ENCODE data around the gene GHR.

Gene GHR

DNA sequence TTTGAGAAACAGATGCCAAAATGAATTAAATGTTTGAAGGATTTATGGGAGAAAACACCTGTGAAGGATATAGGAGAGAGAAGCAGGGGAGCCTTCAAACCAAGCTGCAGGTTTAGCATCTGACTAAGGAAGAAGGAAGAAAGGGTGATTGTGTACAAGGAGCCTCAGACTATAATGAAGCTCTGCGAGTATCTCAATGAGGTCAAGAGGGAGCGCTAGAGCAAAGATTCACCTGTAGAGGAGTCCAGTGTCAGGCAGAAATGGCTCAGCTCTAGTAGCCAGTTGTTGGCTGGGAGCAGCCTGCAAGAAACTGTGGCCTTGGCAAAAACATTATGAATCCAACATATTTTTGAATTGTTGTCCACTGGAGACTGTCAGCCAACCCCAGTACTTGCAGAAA, 20.0 kb upstream of the GHR start:
- Histone ChIP-seq H3K27ac (ENCODE audit: low read depth, low read length) (no peak overlapping the region), H2AFZ (ENCODE audit: low read length, unreplicated experiment) (no peak overlapping the region), H3K27me3 (ENCODE audit: insufficient read depth, low read length) (peaks cover 6% of the 10 kb centered on the region; the same call in 1 of the 2 replicates), H3K79me2 (ENCODE audit: control insufficient read depth, insufficient read depth, low read length, unreplicated experiment) (no peaks in the 10 kb centered on the region), H3K4me1 (ENCODE audit: control insufficient read depth, insufficient read depth, low read length, unreplicated experiment) (peaks cover 4% of the 10 kb centered on the region), H3K4me3 (ENCODE audit: low read depth, low read length) (no peak overlapping the region), H3K36me3 (ENCODE audit: insufficient read depth, low read length) (no peaks in the 10 kb centered on the region)

DNA sequence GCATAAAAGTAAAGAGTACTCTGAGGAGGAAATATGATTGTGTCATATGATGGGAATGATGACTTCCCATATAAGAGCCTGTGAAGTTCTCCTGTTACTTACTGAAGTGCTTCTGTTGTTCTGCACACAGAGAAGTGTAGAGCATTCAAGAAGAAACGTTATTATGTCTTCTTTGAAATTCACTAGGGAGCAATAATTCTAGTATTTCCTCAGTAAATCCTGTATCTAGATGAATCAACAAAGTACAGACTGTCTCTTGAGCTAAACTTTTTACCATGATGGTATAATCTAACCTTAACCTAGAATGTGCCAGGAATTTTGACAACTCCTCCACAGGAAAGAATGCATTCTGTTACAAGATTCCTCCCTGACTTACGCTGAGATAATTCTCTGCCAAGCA, 18.9 kb upstream of the GHR start:
- Histone ChIP-seq H3K4me3 (ENCODE audit: low read depth, low read length) (no peak overlapping the region), H3K79me2 (ENCODE audit: control insufficient read depth, insufficient read depth, low read length, unreplicated experiment) (no peaks in the 10 kb centered on the region), H2AFZ (ENCODE audit: low read length, unreplicated experiment) (no peak overlapping the region), H3K4me1 (ENCODE audit: control insufficient read depth, insufficient read depth, low read length, unreplicated experiment) (peaks cover 4% of the 10 kb centered on the region), H3K27me3 (ENCODE audit: insufficient read depth, low read length) (no peaks in the 10 kb centered on the region), H3K36me3 (ENCODE audit: insufficient read depth, low read length) (no peaks in the 10 kb centered on the region), H3K27ac (ENCODE audit: low read depth, low read length) (no peak overlapping the region)

DNA sequence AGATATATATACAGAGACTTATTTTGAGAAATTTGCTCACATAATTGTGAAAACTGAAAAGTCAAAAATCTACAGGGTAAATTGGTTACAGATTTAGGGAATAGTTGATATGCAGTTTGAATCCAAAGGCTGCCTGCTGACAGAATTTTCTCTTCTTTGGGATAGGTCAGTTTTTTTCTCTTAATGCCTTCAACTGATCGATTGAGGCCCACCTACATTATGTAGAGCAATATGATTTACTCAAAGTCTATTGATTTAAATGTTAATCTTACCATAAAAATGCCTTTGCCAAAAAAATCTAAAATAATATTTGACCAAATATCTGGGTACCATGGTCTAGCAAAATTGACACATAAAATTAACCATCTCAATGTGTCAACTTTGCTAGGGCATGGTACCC, 3.9 kb upstream of the GHR start:
- Histone ChIP-seq H3K79me2 (ENCODE audit: control insufficient read depth, insufficient read depth, low read length, unreplicated experiment) (no peaks in the 10 kb centered on the region), H3K27ac (ENCODE audit: low read depth, low read length) (no peak overlapping the region), H3K4me1 (ENCODE audit: control insufficient read depth, insufficient read depth, low read length, unreplicated experiment) (no peaks in the 10 kb centered on the region), H3K4me3 (ENCODE audit: low read depth, low read length) (no peak overlapping the region), H3K36me3 (ENCODE audit: insufficient read depth, low read length) (no peaks in the 10 kb centered on the region; the same call in 1 of the 2 replicates), H3K27me3 (ENCODE audit: insufficient read depth, low read length) (no peaks in the 10 kb centered on the region), H2AFZ (ENCODE audit: low read length, unreplicated experiment) (no peak overlapping the region)

DNA sequence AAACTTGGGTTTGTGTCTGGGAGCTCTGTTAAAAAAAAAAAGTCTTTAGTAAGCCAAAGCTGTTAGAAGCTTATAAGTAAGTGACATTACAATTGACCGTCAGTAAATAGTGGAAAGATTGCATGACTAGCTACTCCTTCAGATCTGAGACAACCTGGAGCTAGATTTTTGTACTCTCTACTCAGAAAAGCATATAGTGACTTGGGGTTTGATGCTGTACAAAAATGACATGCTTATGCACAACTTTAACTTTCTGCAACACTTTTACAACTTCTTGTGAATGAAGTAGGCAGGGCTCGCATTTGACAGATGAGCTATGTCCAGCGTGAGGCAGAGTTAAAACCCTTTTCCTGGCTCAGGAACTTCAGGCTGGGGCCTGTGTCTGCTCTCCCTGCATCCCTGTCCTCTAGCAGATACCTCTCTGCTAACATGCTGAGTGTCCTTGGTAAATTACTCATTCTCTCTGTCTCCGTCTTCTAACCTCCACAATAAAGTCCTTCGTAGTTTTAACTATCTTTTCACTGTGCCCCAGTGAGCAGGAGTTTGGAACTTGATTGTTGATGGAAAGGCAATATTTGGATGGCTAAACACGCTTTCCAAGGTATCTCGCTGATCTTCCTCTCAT, 471 bp upstream of the GHR start:
- H3K4me3 ChIP-seq (ENCODE audit: low read depth, low read length): peak overlapping the region; percentile 93
- no peaks in the 10 kb centered on the region; the same call in 1 of the 2 replicates for H3K36me3 ChIP-seq (ENCODE audit: insufficient read depth, low read length)
- no peak overlapping the region; the same call in 1 of the 2 replicates for H3K27ac ChIP-seq (ENCODE audit: low read depth, low read length)
- H3K4me1 ChIP-seq (ENCODE audit: control insufficient read depth, insufficient read depth, low read length, unreplicated experiment): no peaks in the 10 kb centered on the region
- H2AFZ ChIP-seq (ENCODE audit: low read length, unreplicated experiment): peak overlapping the region; percentile 95
- H3K79me2 ChIP-seq (ENCODE audit: control insufficient read depth, insufficient read depth, low read length, unreplicated experiment): no peaks in the 10 kb centered on the region
- no peaks in the 10 kb centered on the region for H3K27me3 ChIP-seq (ENCODE audit: insufficient read depth, low read length)

DNA sequence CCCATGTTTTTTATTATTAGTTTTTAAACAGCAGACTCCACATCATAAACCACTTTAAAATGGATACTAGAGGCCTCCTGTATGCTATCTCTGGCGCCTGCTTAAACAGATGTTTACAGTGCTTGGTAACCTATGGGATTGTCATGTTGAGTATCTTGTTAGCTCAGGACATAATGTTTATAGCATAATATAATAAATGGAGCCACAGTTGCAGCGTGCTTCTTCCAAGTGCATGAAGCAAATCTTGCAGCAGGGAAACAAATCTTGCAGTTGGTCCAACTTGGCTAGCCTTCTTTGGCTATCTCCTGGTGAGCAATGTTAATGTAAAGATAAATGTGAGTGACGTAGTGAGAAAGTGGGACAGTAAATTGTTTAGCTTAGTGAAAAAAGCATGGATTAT, 2.8 kb downstream of the GHR start:
- Histone ChIP-seq H3K4me1 (ENCODE audit: control insufficient read depth, insufficient read depth, low read length, unreplicated experiment) (no peaks in the 10 kb centered on the region), H3K36me3 (ENCODE audit: insufficient read depth, low read length) (no peaks in the 10 kb centered on the region), H3K27me3 (ENCODE audit: insufficient read depth, low read length) (no peaks in the 10 kb centered on the region), H3K27ac (ENCODE audit: low read depth, low read length) (no peak overlapping the region), H2AFZ (ENCODE audit: low read length, unreplicated experiment) (no peak overlapping the region), H3K4me3 (ENCODE audit: low read depth, low read length) (no peak overlapping the region), H3K79me2 (ENCODE audit: control insufficient read depth, insufficient read depth, low read length, unreplicated experiment) (peaks cover 2% of the 10 kb centered on the region)

DNA sequence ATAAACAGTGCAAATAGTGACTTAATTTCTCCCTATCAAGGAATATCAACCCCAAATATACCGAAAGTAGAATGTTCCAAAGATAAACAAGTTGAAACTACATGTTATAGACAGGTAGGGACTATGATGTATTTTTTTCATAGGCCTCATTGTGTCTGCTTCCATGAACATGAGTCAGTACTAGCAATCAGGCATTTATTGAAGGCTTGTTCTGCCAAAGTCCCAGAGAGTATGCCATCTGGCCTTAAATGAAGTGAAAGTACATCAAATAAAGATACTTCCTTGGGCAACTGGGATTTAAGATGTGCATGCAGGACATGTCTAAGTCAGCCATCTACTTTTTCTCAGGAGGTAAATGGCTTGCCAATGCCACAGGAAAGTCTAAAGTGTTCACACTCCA, 6.5 kb downstream of the GHR start:
- Histone ChIP-seq H3K36me3 (ENCODE audit: insufficient read depth, low read length) (no peaks in the 10 kb centered on the region), H2AFZ (ENCODE audit: low read length, unreplicated experiment) (no peak overlapping the region), H3K79me2 (ENCODE audit: control insufficient read depth, insufficient read depth, low read length, unreplicated experiment) (peaks cover 2% of the 10 kb centered on the region), H3K27me3 (ENCODE audit: insufficient read depth, low read length) (no peaks in the 10 kb centered on the region), H3K27ac (ENCODE audit: low read depth, low read length) (no peak overlapping the region), H3K4me1 (ENCODE audit: control insufficient read depth, insufficient read depth, low read length, unreplicated experiment) (no peaks in the 10 kb centered on the region), H3K4me3 (ENCODE audit: low read depth, low read length) (no peak overlapping the region)

DNA sequence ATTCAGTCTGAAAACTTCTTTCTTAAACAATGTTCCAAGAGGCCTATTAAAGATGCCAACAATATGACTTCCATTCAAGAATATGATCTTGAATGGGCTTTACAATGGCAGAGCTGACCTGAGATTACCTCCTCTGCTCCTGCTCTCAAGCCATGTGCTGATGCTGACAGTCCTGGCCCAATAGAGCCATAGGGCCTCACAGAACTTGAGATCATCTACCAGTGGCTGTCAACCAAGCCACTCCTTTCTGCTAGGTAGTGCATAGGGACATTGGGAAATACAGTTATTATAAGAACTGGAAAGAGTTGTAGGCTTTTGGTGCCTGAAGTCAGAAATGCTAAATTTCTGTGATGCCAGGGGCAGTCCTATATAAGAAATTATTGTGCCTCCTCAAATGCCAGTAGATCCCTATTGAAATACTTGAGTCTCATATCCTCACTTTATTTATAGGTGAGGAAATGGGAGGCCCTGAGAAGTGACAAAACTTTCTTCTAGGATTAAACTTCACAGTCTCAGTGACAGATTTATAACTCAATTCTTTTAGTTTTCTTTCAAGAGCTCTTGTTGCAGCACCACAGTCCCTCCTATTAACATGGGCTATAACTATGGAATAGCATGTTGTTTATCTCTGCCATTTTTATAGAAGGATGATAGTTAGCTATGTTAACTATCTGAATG, 10.9 kb downstream of the GHR start:
- peaks cover 2% of the 10 kb centered on the region for H3K79me2 ChIP-seq (ENCODE audit: control insufficient read depth, insufficient read depth, low read length, unreplicated experiment)
- no peaks in the 10 kb centered on the region for H3K4me1 ChIP-seq (ENCODE audit: control insufficient read depth, insufficient read depth, low read length, unreplicated experiment)
- no peak overlapping the region for H3K4me3 ChIP-seq (ENCODE audit: low read depth, low read length)
- H3K27ac ChIP-seq (ENCODE audit: low read depth, low read length): no peak overlapping the region
- no peak overlapping the region for H2AFZ ChIP-seq (ENCODE audit: low read length, unreplicated experiment)
- no peaks in the 10 kb centered on the region for H3K27me3 ChIP-seq (ENCODE audit: insufficient read depth, low read length)
- H3K36me3 ChIP-seq (ENCODE audit: insufficient read depth, low read length): no peaks in the 10 kb centered on the region

DNA sequence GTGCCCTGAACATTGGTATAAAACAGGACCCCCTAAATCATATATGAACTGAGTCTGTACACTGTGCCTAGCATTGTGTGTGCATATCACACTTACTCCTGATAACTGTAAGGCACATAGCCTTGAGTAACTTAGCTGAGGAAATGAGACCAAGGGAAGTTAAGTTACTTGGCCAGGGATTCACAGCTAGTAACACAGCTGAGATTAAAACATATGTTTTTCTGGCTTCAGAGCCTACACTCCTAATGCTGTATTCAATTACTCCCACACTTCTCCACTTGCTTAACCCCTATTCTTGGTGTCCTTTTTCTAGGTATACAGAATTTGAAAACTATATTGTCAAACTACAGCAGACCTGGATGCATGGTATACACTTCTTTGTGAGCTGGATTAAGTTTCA, 12.8 kb downstream of the GHR start:
- no peak overlapping the region for H2AFZ ChIP-seq (ENCODE audit: low read length, unreplicated experiment)
- H3K27ac ChIP-seq (ENCODE audit: low read depth, low read length): no peak overlapping the region
- no peaks in the 10 kb centered on the region for H3K79me2 ChIP-seq (ENCODE audit: control insufficient read depth, insufficient read depth, low read length, unreplicated experiment)
- H3K36me3 ChIP-seq (ENCODE audit: insufficient read depth, low read length): no peaks in the 10 kb centered on the region
- H3K27me3 ChIP-seq (ENCODE audit: insufficient read depth, low read length): no peaks in the 10 kb centered on the region
- H3K4me1 ChIP-seq (ENCODE audit: control insufficient read depth, insufficient read depth, low read length, unreplicated experiment): no peaks in the 10 kb centered on the region
- H3K4me3 ChIP-seq (ENCODE audit: low read depth, low read length): no peak overlapping the region

DNA sequence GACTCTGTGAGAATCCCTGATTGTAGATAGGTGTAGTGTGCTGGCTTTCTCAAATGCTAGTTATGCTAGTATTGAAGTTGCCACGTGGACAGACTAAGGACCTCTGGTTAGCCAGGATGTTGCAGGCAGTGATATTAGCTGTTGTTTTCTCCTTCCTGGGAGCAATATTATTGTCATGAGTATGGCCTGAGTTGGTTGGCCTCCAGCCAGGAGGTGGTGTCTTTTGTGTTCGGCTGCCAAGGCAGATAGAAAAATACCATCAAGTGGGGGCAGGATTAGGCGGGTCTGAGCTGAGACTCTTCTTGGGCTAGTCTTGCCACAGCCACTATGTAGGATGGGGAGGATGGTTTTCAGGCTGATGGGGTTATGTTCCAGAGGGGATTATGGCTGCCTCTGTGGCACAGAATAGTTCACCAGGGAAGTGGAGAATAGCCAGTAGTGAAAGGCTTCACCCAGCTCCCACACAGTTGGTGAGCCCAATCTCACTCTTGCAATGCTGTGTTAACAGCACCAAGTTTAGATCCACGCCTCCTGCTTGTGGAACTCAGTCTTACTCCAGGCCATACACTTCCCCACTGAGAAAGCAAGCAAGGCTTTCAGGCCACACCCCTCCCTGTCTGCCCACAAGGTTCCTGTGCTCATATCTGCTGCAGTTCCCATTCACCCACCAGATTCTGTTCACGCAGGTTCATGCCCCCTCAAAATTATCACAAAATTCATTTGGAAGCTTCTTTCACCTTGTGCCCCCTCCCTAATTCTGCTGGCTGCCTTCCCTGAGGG, 31.2 kb downstream of the GHR start:
- H3K36me3 ChIP-seq (ENCODE audit: insufficient read depth, low read length): no peaks in the 10 kb centered on the region
- no peak overlapping the region for H3K27ac ChIP-seq (ENCODE audit: low read depth, low read length)
- no peak overlapping the region for H3K4me3 ChIP-seq (ENCODE audit: low read depth, low read length)
- peaks cover 7% of the 10 kb centered on the region for H3K4me1 ChIP-seq (ENCODE audit: control insufficient read depth, insufficient read depth, low read length, unreplicated experiment)
- H2AFZ ChIP-seq (ENCODE audit: low read length, unreplicated experiment): no peak overlapping the region
- no peaks in the 10 kb centered on the region for H3K79me2 ChIP-seq (ENCODE audit: control insufficient read depth, insufficient read depth, low read length, unreplicated experiment)
- H3K27me3 ChIP-seq (ENCODE audit: insufficient read depth, low read length): no peaks in the 10 kb centered on the region

DNA sequence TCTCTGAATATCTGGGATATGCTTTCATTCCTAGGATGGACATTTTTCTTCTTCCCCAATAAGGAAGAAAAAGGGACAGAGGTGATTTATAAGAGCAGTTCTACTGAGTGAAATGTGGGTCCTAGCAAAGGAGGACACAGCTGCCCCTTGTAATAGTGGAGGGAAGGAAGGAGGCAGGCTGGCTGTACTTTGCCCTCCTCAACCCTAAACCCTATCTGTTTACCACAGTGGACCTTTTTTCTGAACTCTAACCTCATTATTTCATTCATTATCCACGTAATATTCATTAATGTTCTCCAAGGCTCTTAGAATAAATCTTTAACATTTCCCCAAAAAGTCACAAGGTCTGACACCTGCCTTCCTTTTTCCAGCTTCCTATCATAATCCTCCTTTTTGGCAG, 37.8 kb downstream of the GHR start:
- no peak overlapping the region for H3K4me3 ChIP-seq (ENCODE audit: low read depth, low read length)
- H3K4me1 ChIP-seq (ENCODE audit: control insufficient read depth, insufficient read depth, low read length, unreplicated experiment): no peaks in the 10 kb centered on the region
- H3K27ac ChIP-seq (ENCODE audit: low read depth, low read length): no peak overlapping the region
- H3K36me3 ChIP-seq (ENCODE audit: insufficient read depth, low read length): no peaks in the 10 kb centered on the region
- H3K27me3 ChIP-seq (ENCODE audit: insufficient read depth, low read length): no peaks in the 10 kb centered on the region
- H2AFZ ChIP-seq (ENCODE audit: low read length, unreplicated experiment): no peak overlapping the region
- H3K79me2 ChIP-seq (ENCODE audit: control insufficient read depth, insufficient read depth, low read length, unreplicated experiment): no peaks in the 10 kb centered on the region

DNA sequence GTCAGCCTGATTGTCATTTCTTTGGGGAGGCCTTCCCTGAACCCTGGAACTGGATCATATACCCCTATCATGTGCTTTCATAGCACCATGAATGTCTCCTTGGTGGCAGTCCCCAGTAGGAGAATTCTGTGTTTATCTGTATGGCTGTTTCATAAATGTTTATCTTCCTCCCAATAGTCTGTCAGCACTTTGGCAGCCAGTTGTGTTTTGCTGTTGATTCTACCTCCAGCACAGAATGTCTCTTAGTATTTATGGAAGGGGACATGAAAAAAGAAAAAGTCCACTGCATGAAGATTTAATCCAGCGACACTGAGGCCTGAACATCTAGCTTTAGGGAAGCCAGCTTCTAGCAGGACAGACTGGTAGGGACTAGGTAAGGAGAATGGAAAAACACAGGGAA, 38.3 kb downstream of the GHR start:
- no peak overlapping the region for H3K4me3 ChIP-seq (ENCODE audit: low read depth, low read length)
- no peaks in the 10 kb centered on the region for H3K36me3 ChIP-seq (ENCODE audit: insufficient read depth, low read length)
- H3K27me3 ChIP-seq (ENCODE audit: insufficient read depth, low read length): no peaks in the 10 kb centered on the region
- H3K79me2 ChIP-seq (ENCODE audit: control insufficient read depth, insufficient read depth, low read length, unreplicated experiment): no peaks in the 10 kb centered on the region
- no peak overlapping the region for H3K27ac ChIP-seq (ENCODE audit: low read depth, low read length)
- H2AFZ ChIP-seq (ENCODE audit: low read length, unreplicated experiment): no peak overlapping the region
- H3K4me1 ChIP-seq (ENCODE audit: control insufficient read depth, insufficient read depth, low read length, unreplicated experiment): no peaks in the 10 kb centered on the region

All from ACC112 (cell line).